OCI-LY3 (cell line): ENCODE measurements around the gene NPBWR2.

ENCODE experiments used
- EZH2phosphoT487 ChIP-seq: fragments of 200-600 bp; shearing (Covaris generic); IDR thresholded peaks from 2 replicates; pipeline ENCODE4 v1.6.1; 2018; ENCODE audit warnings: antibody characterized with exemption, mixed run types, low read depth
- TF ChIP-seq, protein P1 (sequence below): fragments of 200-600, 300-600 bp; sonication (generic); IDR thresholded peaks from 2 replicates; pipeline ENCODE4 v1.5.1; 2014; ENCODE audit warnings: antibody characterized with exemption, low read length, low read depth

- TF ChIP-seq, protein P1, sequence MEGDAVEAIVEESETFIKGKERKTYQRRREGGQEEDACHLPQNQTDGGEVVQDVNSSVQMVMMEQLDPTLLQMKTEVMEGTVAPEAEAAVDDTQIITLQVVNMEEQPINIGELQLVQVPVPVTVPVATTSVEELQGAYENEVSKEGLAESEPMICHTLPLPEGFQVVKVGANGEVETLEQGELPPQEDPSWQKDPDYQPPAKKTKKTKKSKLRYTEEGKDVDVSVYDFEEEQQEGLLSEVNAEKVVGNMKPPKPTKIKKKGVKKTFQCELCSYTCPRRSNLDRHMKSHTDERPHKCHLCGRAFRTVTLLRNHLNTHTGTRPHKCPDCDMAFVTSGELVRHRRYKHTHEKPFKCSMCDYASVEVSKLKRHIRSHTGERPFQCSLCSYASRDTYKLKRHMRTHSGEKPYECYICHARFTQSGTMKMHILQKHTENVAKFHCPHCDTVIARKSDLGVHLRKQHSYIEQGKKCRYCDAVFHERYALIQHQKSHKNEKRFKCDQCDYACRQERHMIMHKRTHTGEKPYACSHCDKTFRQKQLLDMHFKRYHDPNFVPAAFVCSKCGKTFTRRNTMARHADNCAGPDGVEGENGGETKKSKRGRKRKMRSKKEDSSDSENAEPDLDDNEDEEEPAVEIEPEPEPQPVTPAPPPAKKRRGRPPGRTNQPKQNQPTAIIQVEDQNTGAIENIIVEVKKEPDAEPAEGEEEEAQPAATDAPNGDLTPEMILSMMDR = no peak
- no peak for TF ChIP-seq EZH2phosphoT487
Measured at GRCh38 chr20:64149141-64149540, 41.8 kb upstream of the NPBWR2 start.
